SJCRH30 (cell line): ENCODE measurements around the gene APOA5. TPM values are rescaled to one million over a fixed set of nuclear protein-coding genes. Genes with fewer than 3 reads are reported as not detected.
"Not testable (repeated sequence)": the region's sequence is repeated elsewhere in the genome, so short reads cannot be mapped to it uniquely, and the experiment has no call there.

Source experiments
- DNase-seq, 2 experiments: peaks; one replicate each; pipeline ENCODE4 v3.0.0-alpha.2; 2015 to 2020
- H3K27ac ChIP-seq: fragments of 250-450 bp; sonication (Bioruptor Pico); 2 replicates; pipeline ENCODE4 v1.5.1; 2020; ENCODE audit warnings: mild to moderate bottlenecking, moderate library complexity
- H3K27me3 ChIP-seq: fragments of 250-450 bp; sonication (Bioruptor Pico); 2 replicates; pipeline ENCODE4 v1.5.1; 2020; ENCODE audit warnings: mild to moderate bottlenecking, moderate library complexity
- H3K36me3 ChIP-seq: fragments of 250-450 bp; sonication (Bioruptor Pico); 2 replicates; pipeline ENCODE4 v1.5.1; 2020; ENCODE audit warnings: mild to moderate bottlenecking, moderate library complexity
- H3K4me1 ChIP-seq: fragments of 250-450 bp; sonication (Bioruptor Pico); 2 replicates; pipeline ENCODE4 v1.5.1; 2020; ENCODE audit warnings: mild to moderate bottlenecking, moderate library complexity
- H3K4me3 ChIP-seq: fragments of 250-450 bp; sonication (Bioruptor Pico); 2 replicates; pipeline ENCODE4 v1.5.1; 2020; ENCODE audit warnings: mild to moderate bottlenecking, moderate library complexity
- H3K9me3 ChIP-seq: fragments of 250-450 bp; sonication (Bioruptor Pico); replicated peaks from 2 replicates; pipeline ENCODE4 v1.5.1; 2020; ENCODE audit warnings: mild to moderate bottlenecking, moderate library complexity
- total RNA-seq: library from RNA; depleted of rRNA; stranded (reverse); fragments of >200 nt; shearing (Covaris generic); gene quantifications from 2 replicates; pipeline ENCODE4 v1.2.3, GENCODE V29; 2014

APOA5 gene
- total RNA-seq, 1 experiment from 2014 or later: not detected

- Histone ChIP-seq H3K27me3 (no peaks in the 10 kb centered on the region), H3K4me3 (no peak overlapping the region), H3K27ac (no peak overlapping the region), H3K4me1 (peaks cover 3% of the 10 kb centered on the region; the same call in 1 of the 2 replicates), H3K9me3 (no peaks in the 10 kb centered on the region), H3K36me3 (peaks cover 4% of the 10 kb centered on the region)
- no peak for DNase-seq
Measured at GRCh38 chr11:116776522-116776984, 15.1 kb downstream of the APOA5 start.

DNA sequence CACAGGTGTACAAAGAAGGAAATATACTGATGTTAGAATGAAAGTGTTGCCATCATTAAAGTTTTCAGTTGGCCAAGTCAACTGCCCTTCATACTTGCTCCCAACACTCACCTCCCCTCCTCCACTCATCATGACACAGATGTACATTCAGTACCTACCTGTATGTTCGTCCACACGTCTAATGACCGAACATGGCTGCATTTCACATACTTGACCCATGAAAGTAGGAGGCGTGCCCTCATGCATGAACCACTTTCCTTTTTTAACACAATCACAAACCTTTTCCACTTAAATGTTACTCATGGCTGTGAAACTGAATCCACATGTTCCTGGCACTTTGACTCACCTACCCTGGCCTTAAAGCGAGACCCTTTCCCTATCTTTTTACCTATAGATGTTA is 15.7 kb downstream of the APOA5 start:
- peaks cover 3% of the 10 kb centered on the region; the same call in 1 of the 2 replicates for H3K4me1 ChIP-seq
- H3K27ac ChIP-seq: no peak overlapping the region
- DNase-seq: no peak
- no peaks in the 10 kb centered on the region for H3K9me3 ChIP-seq
- no peak overlapping the region for H3K4me3 ChIP-seq
- no peaks in the 10 kb centered on the region; the same call in none of the 2 replicates for H3K36me3 ChIP-seq
- H3K27me3 ChIP-seq: no peaks in the 10 kb centered on the region

- H3K27me3 ChIP-seq: no peaks in the 10 kb centered on the region
- H3K9me3 ChIP-seq: no peaks in the 10 kb centered on the region
- no peak overlapping the region for H3K4me3 ChIP-seq
- H3K4me1 ChIP-seq: peaks cover 3% of the 10 kb centered on the region; the same call in 1 of the 2 replicates
- no peak overlapping the region for H3K27ac ChIP-seq
- no peaks in the 10 kb centered on the region; the same call in 1 of the 2 replicates for H3K36me3 ChIP-seq
- no peak for DNase-seq
Measured at GRCh38 chr11:116774661-116775060, 17.0 kb downstream of the APOA5 start.

GRCh38 chr11:116773203-116774097 is 18.2 kb downstream of the APOA5 start:
- DNase-seq: peak; percentile 57 to 59

DNA sequence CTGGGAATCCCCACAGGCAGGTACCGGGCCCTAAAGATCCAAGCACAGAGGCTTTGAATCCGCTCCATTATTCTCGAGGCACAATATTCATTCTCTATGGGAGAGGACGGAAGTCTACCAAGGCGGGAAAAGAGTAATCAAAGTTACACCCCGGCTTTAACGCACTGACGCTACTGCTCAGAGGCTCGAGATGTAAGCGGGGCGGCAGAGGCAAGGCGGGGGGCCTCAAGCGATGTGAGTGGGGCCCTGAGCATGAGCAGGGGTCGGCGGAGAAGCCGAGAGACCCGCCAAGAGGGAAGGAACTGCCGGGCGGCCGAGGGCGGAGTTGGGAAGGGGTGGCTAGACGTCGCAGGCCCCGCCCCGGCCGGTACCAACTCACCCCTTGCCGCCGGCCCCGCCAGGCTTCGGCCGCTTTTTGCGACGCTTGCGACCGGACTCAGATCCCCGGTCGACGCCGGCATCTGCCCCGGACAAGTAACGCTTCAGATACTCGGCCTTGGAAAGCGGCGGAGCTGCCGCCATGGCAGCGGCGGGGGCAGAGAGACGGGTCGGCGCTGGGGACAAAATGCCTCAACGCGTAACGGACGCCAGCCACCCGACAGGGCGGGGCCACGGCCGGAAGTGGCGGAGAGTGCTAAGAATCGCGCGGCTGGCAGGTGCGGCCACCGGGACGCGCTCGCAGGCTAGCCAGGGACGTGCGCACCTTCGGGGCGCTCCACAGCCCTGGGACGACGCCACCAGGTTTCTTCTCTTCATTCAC is 19.1 kb downstream of the APOA5 start, which contains the start of gene BUD13:
TSS of gene BUD13 (minus strand) at position 545 of the 760 bp plus-strand sequence. CDS start at position 522, 23 bp downstream.
- peak; percentile 79 to 81 for DNase-seq
- H3K4me3 ChIP-seq: peak within 1 kb of the TSS; percentile 98
- peak within 1 kb of the TSS; percentile 91 for H3K27ac ChIP-seq
- H3K36me3 ChIP-seq: peaks cover 5% of the 10 kb centered on the region; the same call in 1 of the 2 replicates
- H3K4me1 ChIP-seq: peaks cover 3% of the 10 kb centered on the region; the same call in 1 of the 2 replicates
- no peaks in the 10 kb centered on the region for H3K9me3 ChIP-seq
- H3K27me3 ChIP-seq: no peaks in the 10 kb centered on the region

More at GRCh38 chr11:116773203-116774097, 18.2 kb downstream of the APOA5 start:
- no peaks in the 10 kb centered on the region for H3K9me3 ChIP-seq
- H3K4me1 ChIP-seq: peaks cover 3% of the 10 kb centered on the region; the same call in 1 of the 2 replicates
- H3K27ac ChIP-seq: peak overlapping the region; percentile 34; the same call in 1 of the 2 replicates
- H3K36me3 ChIP-seq: peaks cover 2% of the 10 kb centered on the region
- H3K4me3 ChIP-seq: peak overlapping the region; percentile 98
- no peaks in the 10 kb centered on the region for H3K27me3 ChIP-seq

DNA sequence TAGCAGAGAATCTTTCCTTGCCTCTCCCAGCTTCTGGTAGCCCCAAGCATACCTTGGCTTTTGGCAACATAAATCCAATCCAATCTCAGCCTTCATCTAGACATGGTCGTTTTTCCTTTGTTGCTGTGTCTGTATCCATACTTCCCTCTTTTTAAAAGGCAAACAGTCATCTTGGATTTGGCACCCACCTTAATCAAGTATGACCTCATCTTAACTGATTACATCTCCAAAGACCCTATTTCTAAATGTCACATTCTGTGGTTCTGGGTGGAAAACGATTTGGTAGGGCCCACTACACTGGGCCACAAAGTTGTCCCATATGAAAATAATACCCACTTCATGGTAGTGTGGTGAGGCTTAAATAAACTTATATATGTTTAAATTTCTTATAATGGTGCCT is 19.7 kb downstream of the APOA5 start:
- no peak for DNase-seq
- peaks cover 5% of the 10 kb centered on the region; the same call in 1 of the 2 replicates for H3K36me3 ChIP-seq
- no peaks in the 10 kb centered on the region for H3K9me3 ChIP-seq
- H3K4me3 ChIP-seq: peak overlapping the region; percentile 98
- peaks cover 3% of the 10 kb centered on the region; the same call in 1 of the 2 replicates for H3K4me1 ChIP-seq
- peak overlapping the region; percentile 91 for H3K27ac ChIP-seq
- H3K27me3 ChIP-seq: no peaks in the 10 kb centered on the region

GRCh38 chr11:116762132-116762531 is 29.5 kb downstream of the APOA5 start:
- Histone ChIP-seq H3K4me1 (no peaks in the 10 kb centered on the region), H3K27me3 (no peaks in the 10 kb centered on the region), H3K36me3 (peaks cover 37% of the 10 kb centered on the region), H3K4me3 (no peak overlapping the region), H3K9me3 (no peaks in the 10 kb centered on the region), H3K27ac (no peak overlapping the region)
- DNase-seq: no peak

DNA sequence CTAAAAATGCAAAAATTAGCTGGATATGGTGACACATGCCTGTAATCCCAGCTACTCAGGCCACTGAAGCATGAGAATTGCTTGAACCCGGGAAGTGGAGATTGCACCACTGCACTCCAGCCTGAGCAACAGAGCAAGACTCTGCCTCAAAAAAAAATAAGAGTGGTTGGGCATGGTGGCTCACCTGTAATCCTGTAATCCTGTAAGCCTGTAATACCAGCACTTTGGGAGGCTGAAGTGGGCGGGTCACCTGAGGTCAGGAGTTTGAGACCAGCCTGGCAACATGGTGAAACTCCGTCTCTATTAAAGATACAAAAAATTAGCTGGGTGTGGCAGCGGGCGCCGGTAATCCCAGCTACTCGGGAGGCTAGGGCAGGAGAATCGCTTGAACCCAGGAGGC is 35.6 kb downstream of the APOA5 start:
- not testable (repeated sequence) for H3K4me3 ChIP-seq, DNase-seq
- H3K36me3 ChIP-seq: peaks cover 23% of the 10 kb centered on the region

DNA sequence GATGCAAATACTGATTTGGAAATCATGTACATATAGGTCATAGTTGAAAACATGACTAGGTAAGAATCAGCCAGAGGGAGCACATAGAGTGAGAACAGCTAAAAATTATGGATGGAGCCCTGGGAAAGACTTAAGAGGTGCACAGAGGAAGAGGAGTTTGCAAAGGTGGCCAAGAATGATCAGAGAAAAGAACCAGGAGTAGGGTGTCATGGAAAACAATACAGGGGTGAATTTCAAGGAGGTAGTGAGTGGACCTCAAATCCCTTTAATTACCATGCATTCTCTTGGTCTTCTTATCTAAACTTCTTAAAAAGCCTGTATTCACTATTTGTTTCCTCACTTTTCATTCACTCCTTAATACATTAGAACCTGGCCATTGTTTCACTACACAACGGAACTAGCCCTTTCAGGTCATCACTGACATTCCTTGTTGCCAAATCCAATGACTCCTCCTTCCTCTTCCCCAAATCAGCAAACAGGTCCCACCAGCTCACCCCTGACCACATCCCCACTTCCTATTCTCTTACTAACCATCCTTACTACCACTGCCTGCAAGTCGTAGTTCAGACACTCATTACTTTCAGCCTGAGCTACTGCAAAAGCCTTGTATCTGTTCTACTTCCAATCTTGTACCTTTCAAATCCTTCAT is 41.5 kb downstream of the APOA5 start:
- no peak for DNase-seq
- Histone ChIP-seq H3K4me3 (no peak overlapping the region), H3K4me1 (no peaks in the 10 kb centered on the region), H3K27ac (no peak overlapping the region), H3K27me3 (no peaks in the 10 kb centered on the region), H3K36me3 (peaks cover 15% of the 10 kb centered on the region), H3K9me3 (no peaks in the 10 kb centered on the region)

More for the DNA sequence above, 35.6 kb downstream of the APOA5 start:
- H3K4me1 ChIP-seq, H3K27ac ChIP-seq, H3K27me3 ChIP-seq, H3K9me3 ChIP-seq: not testable (repeated sequence)

DNA sequence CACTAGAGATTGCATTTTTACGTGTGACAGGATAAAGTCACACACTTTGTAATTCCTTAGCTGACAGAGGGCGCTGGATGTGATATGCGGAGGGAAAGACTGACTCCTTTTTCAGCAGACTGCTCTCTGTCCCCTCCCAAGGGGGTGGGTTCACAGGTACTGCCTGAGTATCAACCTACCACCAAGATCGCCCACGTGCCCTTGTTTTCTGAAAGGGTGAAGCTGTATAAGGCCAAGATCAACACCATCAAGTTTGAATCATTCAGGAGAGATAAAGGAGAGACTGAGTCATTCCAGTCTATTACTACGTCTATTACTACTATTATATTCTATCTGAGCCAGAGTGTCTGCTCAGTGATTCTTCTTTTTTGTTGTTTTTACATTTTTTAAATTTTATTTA is 49.6 kb downstream of the APOA5 start:
- DNase-seq: no peak
- Histone ChIP-seq H3K9me3 (no peaks in the 10 kb centered on the region), H3K27ac (no peak overlapping the region), H3K36me3 (0 out of 2 replicates have a peak, but pooled peaks cover 4% of the 10 kb centered on the region), H3K4me3 (no peak overlapping the region), H3K27me3 (no peaks in the 10 kb centered on the region), H3K4me1 (no peaks in the 10 kb centered on the region)

GRCh38 chr11:116740741-116741140 is 50.9 kb downstream of the APOA5 start:
- H3K4me3 ChIP-seq: no peak overlapping the region
- H3K4me1 ChIP-seq: no peaks in the 10 kb centered on the region
- H3K36me3 ChIP-seq: 0 out of 2 replicates have a peak, but pooled peaks cover 1% of the 10 kb centered on the region
- no peak for DNase-seq
- H3K9me3 ChIP-seq: no peaks in the 10 kb centered on the region
- no peaks in the 10 kb centered on the region for H3K27me3 ChIP-seq
- H3K27ac ChIP-seq: no peak overlapping the region
